ENCODE measurements around the gene MICB. TPM values are rescaled to one million over a fixed set of nuclear protein-coding genes. Genes with fewer than 3 reads are reported as not detected.
A peak's percentile ranks its signal among the peaks of the same experiment; 100 is the strongest.
"Not testable (repeated sequence)": the region's sequence is repeated elsewhere in the genome, so short reads cannot be mapped to it uniquely, and the experiment has no call there.

Gene MICB
- total RNA-seq, 1 experiment from 2014 or later, result 16.5 TPM

DNA sequence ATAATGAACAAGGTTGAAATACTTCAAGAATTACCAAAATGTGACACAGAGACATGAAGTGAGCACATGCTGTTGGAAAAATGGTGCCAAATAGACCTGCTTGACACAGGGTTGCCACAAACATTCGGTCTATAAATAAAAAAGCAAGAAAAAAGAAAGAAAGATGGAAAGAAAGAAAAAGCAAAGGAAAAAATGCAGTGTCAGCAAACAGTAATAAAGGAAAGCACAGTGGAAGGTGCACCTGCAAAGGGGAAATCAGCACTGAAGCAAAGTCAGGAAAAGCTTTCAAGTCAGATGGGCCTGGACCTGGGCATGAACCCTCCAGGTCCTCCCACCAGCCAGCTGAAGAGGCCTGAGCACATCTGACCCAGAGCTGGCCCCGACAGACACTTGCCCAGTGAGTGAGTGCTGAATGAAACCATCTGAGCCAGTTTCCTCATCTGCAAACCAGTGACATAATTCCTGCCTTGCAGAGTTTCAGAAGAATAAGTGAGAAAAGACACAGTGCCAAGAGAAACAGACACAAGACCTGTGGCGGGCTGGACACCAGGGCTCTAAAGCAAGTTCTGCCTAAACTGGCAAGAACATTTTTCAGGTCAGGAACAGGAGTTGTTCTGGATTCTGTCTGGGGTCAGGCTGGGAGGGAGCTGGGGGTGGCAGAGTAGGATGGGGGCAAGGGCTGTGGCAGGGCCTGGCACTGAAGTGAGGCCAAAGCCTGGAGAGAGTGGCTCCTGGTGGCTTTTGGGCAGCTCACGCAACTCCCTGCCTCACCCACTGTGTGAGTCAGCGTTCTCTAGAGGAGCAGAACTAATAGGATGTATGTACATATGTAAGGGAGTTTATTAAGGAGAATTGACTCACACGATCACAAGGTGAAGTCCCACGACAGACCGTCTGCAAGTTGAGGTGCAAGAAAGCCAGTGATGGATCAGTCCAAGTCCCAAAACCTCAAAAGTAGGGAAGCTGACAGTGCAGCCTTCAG is 23.9 kb upstream of the MICB start:
- DNase-seq (ENCODE audit: low spot score), result peak; percentile 38

DNA sequence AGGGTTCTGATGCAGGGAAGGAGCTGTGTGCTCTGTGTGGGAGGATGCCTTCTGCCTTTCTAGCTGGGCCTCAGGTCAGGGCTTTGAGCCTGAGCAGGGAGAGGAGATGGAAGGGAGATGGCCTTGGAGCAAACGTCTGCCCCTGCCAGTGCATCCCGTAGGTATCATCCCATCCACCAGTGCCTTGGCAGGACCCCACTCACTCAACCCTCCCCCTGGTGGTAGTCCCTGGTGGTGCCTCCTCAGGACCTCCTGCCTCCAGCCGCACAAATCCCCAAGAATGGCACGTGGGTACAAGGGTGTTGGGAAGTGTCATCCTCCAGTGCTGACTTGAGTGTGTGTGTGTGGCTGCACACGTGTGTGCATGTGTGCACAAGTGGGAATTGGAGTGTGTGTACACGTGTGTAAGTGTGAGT is 23.1 kb upstream of the MICB start:
- DNase-seq (ENCODE audit: low spot score), result no peak

DNA sequence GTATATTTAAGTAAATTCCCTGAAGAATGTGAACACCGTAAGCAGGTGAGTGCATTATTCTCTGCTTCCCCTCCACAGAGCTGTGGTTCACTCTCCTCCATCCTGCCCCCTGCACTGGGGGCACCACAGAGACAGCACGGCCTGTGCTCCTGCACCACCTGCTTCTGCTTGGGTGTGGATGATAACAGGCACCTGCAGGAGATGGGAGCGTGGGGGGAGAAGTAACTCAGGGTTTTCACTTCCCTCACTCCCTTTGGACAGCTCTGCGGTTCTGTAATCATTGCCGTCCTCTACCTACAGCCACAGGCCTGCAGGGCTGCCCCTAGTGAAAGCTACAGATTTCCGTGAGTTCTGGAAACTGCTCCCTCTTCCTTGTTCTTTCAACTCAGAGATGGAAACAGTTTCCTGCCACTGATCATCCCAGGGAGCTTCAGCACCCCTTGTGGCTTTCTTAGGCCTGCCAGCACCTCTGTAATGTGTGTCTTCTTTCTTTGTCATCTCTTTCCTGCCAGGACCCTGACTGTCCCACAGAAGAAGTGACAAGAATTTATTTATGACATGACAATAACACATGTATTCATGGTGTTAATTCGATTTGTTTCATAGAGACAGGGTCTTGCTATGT is 21.3 kb upstream of the MICB start:
- DNase-seq (ENCODE audit: low spot score), result no peak

DNA sequence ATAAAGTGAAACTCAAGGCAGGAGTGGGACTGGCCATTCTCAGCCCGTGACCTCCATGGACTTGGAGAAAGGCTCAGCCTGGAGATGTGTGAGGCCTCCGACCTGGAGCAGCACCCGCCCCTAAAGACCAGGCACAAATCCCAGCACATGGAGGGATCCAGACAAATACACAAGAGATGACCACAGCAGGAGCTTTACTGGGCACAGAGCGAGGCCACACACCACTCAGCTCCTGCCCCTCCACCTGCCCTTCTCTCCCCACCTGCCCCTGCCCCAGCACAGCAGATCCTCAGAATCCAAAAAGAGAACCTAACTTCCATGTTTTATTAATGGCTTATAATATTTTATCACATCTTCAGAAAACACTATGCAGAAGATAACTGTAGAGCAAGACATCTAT is 20.4 kb upstream of the MICB start:
- DNase-seq (ENCODE audit: low spot score), result no peak

DNA sequence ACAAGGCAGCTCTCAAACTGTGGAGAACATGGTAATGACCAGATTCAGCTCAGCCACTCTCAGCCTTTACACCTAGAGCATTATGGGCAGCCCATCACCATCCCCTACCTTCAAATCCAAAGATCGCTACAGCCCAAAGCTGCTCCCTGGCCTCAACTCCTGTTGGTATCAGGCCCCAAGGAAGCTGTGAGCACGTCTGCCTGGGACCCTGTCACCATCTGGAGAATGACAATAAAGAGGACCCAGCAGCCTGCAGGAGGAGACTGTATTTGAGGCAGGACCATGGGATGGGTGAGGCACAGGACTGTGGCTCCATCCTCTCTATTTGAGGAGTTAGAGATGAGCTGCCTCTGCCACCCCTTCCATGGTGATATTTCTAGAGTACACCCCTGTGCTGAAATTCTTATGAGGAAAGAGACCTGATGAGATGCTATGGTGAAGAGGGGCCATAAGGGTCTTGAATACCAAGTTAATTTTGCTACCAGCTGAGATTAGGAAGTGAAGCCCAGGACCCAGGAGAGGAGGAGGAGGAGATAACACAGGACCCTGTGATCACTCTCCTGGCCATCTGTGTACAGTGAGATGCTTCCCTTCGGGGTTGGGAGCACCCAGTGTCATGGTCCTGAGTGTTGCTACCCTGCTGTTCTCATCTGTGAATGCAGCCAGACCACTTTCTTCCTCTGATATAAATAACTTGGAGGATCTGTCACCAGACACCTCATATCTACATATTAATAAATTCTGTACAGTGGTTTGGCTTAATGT is 19.6 kb upstream of the MICB start:
- DNase-seq (ENCODE audit: low spot score), result no peak

DNA sequence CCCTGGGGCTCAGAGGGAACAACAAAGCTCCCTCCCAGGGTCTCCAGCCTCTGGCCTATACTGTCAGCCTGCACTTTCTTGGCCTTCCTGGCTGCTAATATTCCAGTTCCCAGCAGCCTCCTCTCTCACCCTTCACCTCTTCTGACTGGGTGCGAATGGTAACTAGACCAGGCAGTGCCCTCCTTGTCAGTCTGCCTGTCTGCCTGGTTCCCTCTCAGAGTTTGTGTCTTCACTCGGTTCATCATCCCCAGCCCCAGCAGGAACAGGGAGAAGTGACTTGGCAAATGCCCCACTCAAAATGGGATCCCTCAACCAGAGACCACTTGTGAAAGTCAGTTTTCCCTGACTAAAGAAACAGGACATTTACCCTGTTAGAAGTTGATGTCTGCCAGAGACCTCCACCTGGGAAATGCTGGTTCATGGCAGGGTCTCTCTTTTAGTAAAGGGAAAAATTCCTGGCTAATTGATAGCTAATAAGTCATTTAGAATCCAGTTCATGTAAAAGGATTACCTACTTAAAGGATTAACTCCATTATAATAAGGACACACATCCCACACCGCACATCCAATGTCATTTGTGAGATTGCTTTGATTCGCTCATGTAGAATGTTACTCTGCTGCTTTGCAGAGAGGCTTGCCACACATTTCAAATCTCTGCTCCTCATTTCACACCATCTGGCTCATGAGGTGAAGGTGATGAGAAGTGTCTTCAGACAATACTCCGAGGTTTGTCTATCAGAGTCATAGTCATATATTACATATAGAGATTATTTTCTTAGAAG is 18.6 kb upstream of the MICB start:
- no peak for DNase-seq (ENCODE audit: low spot score)

GRCh38 chr6:31479933-31480535 is 17.9 kb upstream of the MICB start:
- DNase-seq (ENCODE audit: low spot score), result no peak

GRCh38 chr6:31480574-31480973 is 17.4 kb upstream of the MICB start:
- no peak for DNase-seq (ENCODE audit: low spot score)

DNA sequence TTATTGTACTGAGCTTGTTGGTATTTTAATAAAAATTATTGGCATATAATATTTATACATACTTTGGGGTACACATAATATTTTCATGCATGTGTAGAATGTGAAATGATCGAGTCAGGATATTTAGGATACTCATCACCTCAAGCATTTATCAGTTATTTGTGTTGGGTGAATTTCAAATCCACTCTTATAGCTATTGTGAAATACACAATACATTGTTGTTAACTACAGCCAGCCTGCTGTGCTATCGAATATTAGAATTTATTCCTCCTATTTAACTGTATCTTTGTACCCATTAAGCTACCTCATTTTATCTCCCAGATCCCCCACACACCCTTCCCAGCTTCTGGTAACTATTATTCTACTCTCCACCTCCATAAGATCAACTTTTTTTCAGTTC is 14.6 kb upstream of the MICB start:
- no peak for DNase-seq (ENCODE audit: low spot score)

DNA sequence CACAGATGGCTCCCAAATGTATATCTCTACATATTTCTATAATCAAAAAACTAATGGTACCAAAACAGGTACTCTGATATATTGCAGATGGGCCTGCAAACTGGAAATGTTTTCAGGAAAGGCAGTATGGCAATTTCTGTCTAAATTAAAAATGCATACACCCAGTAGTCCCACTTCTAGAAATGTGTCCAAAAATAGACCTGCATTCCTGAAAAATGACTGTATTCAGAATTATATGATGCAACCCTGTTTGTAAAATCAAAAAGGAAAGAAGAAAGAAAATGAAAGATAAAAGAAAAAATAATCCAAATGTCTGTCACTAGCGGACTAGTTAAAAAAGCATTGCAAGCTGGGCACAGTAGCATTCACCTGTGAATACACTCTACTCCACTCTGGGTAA is 12.9 kb upstream of the MICB start:
- DNase-seq (ENCODE audit: low spot score), result no peak

DNA sequence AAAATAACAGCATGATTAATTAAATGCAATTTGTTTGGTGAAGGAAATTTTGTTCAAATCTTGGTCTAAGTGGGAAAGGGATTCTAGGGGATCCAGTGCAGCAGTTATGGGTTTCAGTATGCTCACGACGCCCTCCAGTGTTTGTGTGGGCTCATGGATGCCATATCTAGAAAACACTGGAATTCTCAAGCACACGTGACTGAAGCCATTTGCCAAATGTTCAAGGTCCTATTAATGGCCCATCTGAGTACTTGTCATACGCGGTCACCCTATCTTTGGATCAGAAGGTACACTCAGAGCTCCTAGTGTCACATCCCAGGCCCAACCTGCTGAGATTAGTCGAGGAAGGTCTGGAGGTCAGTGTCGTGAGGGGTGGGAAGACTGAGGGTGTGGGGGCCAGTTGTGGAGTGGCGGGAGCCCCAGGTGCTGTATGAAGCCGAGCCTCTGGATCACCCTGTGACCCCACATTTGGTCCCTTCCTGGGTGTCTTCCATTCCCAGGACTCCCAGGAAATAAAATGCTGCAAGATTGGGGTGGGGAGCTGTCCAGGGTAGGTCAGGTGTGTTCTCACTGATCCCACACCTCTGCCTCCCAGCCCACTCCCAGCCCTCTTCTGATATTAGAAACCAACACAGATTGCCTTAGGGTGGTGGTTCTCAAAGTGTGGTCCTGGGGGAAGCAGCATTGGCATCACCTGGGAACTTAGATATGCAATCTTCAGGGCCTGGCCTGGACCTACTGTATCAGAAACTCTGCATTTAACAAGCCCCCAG is 11.7 kb upstream of the MICB start:
- DNase-seq (ENCODE audit: low spot score), result not testable (repeated sequence)

- DNase-seq (ENCODE audit: low spot score), result not testable (repeated sequence)
Measured at GRCh38 chr6:31487674-31488073, 10.3 kb upstream of the MICB start.

DNA sequence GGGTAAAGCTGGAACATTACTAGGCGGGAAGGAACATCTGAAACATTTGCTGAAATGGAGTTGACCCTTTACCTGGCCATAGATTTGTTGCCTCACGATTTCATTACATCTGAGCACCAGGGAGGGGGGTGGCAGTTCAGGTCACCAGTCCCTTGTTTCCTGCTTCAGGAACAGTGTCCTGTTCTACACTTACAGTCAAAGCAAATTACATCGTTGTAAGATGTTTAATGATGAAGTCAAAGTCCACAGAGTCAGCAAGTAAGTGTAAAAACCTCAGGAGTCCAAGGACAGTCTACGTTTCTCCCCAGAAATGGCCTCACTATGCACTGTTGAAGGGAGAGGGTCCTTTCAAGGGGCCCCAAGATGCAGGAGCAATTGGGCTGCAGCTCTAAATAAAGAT is 8.9 kb upstream of the MICB start:
- no peak for DNase-seq (ENCODE audit: low spot score)

DNA sequence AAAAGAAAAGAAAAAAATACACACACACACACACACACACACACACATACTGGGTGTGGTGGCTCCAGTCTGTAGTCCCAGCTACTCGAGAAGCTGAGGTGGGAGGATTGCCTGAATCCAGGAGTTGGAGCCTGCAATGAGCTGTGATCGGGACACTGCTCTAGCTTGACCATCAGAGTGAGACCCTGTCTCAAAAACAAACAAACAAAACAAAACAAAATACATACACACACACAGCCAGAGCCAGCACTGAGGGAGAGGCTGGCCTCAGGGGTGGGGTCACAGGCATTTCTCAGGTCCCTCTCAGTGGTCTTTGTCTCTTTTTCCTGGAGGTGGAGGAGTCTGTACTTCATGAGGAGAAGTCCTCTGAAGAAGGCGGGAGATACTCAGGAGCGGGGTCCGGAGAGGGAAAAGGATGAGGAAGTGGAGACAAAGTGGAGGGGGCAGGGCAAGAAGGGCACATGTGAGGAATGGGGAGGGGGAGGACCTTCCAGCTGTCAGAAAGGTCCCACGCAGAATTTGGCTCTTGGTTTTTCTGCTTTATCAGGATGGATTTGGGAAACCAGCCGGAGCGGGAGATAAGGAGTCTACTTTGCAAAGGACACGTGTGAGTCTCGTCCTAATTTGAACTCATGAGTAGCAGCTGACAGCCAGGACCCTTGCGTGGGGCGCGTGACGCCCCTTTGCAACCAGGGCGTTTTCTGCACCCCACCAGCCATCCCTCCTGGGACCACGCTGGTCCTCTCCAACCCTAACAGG is 7.7 kb upstream of the MICB start:
- no peak for DNase-seq (ENCODE audit: low spot score)

- DNase-seq (ENCODE audit: low spot score), result not testable (repeated sequence)
Measured at GRCh38 chr6:31493550-31493874, 4.4 kb upstream of the MICB start.

- DNase-seq (ENCODE audit: low spot score), result peak; percentile 67
Measured at GRCh38 chr6:31493875-31494694, 3.9 kb upstream of the MICB start.

DNA sequence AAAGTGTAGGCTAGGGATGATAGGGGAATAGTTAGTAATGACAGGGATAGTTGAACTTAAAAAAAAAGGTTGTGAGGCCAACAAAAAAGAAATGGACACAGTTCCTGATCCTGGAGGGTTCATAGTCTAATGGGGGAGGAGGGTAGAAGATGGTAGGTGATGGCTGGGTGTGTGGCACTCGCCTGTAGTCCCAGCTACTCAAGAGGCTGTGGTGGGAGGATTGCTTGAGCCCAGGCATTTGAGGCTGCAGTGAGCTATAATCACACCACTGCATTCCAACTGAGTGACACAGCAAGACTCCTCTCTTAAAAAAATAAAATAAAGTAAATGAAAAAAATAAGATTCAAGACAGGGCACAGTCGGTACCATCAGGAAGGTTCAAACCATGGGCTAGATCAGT is 2.4 kb upstream of the MICB start:
- DNase-seq (ENCODE audit: low spot score), result no peak

- not testable (repeated sequence) for DNase-seq (ENCODE audit: low spot score)
Measured at GRCh38 chr6:31496826-31497225, 1.1 kb upstream of the MICB start.

GRCh38 chr6:31498748-31499147 is 803 bp downstream of the MICB start:
- no peak for DNase-seq (ENCODE audit: low spot score)

All from A172 (cell line).